Stimulated activated CD4-positive, alpha-beta T cell treated with anti-CD3 and anti-CD28 coated beads, Interleukin-15, amount 100 ng/mL, for 48 hours (primary cell): ENCODE results near the gene CUEDC1.

Experiments used
- DNase-seq, 2 donors: peaks; one replicate each; pipeline ENCODE4 v3.0.0-alpha.2; 2020; ENCODE audit warnings: low read depth in 2 of 2

Gene CUEDC1

GRCh38 chr17:57874434-57875289 lies 80.5 kb downstream of the CUEDC1 start:
- no peak for DNase-seq

DNA sequence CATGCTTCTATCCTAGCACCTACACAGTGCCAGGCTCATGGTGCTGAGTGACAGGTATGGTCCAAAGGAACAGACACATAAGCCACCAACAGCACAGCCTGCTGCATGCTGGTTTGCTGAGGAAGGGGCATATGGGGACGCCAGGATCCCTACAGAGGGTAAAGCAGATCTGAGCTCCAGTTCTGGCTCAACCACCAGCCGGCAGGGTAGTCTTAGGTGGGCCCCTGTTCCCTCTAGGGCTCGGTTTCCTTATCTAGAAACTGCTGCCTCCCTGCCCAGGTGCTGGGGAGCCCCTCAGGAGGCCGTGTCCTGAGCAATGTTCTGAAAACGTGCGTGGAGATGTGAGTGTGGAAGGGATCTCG lies 81.2 kb downstream of the CUEDC1 start:
- no peak for DNase-seq

- DNase-seq, result no peak
Measured at GRCh38 chr17:57873261-57874057, 81.8 kb downstream of the CUEDC1 start.

GRCh38 chr17:57872536-57872935 lies 82.7 kb downstream of the CUEDC1 start:
- no peak for DNase-seq

DNA sequence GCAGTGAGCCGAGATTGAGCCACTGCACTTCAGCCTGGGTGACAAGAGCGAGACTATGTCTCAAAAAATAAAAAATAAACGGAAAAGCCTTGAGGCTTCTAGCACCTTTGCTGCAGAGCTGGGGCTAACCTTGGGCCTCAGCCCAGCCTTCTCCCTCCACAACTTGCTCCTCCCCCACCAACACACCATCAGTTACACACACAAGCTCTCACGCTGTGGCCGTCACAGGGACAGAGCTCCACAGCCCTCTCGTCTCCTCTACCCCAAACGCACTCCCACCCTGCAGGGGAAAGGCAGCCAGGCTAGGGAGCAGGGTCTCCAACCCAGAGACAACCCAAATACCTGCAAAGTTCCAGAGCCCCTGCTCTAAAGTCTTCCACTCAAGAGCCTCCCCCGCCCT lies 83.3 kb downstream of the CUEDC1 start:
- no peak for DNase-seq

- DNase-seq, result no peak
Measured at GRCh38 chr17:57871155-57871554, 84.1 kb downstream of the CUEDC1 start.

GRCh38 chr17:57870283-57870635 lies 85.0 kb downstream of the CUEDC1 start:
- no peak for DNase-seq

GRCh38 chr17:57869617-57870282 lies 85.5 kb downstream of the CUEDC1 start:
- DNase-seq, result no peak

GRCh38 chr17:57868910-57869616 lies 86.1 kb downstream of the CUEDC1 start:
- no peak for DNase-seq

- DNase-seq, result no peak
Measured at GRCh38 chr17:57868007-57868909, 87.0 kb downstream of the CUEDC1 start.

- DNase-seq, result no peak
Measured at GRCh38 chr17:57867126-57867525, 88.1 kb downstream of the CUEDC1 start.

DNA sequence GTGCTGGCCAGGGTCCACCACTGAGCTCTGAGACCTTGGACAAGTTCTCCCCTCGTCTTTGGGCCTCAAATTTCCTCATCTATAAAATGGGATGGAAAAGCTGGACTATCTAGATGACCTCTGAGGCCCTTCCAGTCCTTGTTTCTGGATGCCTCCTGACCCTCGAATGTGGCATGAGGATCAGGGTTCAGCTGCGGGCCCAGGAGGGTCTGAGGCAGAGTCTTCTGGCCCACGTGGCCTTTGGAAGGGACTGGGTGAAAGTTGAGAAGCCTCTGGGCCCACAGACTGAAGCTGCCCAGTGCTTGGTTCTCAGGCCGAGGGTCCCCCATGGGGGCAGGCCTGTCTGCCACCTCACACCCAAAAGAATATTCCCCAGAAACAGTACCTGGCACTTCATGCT lies 88.5 kb downstream of the CUEDC1 start:
- no peak for DNase-seq

DNA sequence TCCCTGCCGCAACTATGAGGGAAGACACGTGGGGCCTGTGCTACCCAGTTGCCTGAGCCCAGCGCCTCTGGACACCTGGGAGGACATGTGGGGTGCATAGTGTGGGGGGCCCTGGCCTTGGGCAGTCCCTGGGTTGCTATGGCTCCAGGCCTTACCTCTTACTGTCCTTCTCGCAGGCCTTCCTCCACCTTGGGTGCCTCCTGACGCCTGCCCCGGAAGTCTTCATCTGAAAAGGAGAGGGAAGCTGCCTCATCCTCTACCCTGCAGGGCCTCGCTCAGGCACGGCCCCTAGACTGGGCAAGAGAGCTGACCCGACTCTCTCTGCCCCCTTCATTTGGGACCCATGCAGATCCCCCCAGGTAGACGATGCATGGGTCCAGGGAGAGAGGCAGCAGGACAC lies 88.9 kb downstream of the CUEDC1 start:
- no peak for DNase-seq

DNA sequence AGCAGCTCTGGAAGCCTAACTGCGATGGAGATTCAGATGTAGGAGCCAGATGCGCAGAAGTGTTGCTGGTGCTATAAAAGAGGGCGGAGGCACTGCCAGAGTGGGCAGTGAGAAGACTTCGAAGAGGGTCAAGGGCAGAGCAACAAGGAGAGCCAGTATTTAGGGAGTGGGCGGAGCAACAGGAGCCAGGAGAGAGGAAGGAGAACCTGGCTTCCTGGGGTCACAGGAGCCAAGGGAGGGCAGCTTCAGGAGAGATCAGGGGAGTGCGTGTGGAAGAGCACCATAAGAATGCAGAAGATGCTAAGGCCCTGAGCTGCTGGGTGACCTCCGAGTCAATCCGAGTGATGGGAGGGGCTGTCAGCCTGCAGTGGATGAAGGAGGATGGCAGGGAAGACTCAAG lies 90.9 kb downstream of the CUEDC1 start:
- no peak for DNase-seq

- DNase-seq, result no peak
Measured at GRCh38 chr17:57862694-57863667, 92.2 kb downstream of the CUEDC1 start.

GRCh38 chr17:57861790-57862693 lies 93.2 kb downstream of the CUEDC1 start:
- DNase-seq, result no peak

DNA sequence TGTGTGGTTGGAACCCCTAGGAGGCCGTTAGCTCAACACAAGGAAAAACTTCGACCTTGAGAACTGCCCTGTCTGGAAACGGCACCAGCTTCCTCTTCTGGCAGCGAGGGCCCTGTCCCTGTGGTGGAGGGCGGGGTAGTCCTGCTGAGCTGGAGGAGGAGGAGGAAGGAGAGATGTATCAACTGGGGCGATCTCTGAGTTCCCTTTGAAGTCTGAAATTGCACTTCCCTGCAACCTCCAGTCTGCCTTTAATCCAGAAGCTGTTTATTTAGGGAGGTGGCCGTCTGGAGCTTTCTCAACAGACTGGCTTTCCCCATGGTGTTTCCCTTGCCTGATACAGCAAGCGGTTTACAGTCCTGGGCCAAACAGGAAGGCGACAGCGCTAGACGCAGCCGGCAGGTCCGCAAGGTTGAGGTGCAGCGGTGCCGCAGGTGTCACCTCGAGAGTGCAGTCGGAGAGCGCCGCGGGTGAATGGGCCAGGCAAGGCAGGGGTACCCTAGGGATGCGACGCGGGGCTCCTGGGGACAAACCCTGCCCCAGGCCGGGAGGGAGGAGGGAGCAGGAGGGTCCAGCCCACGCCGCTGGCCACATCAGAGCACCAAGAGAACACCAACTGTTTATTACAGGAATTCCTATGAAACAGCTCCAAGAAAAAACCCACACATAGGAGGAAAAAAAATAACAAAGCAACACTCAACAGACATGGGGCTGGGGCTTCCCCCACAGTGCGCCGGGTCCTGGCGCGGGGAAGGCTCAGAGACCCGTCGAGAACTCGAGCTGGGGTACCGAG lies 94.0 kb downstream of the CUEDC1 start:
- DNase-seq, result no peak
